Measurements from ENCODE around the gene NRARP. TPM values are rescaled to one million over a fixed set of nuclear protein-coding genes. Genes with fewer than 3 reads are reported as not detected.

The NRARP gene
- total and polyA plus RNA-seq, 8 donors, result 1.2 to 323 (median 3.5) TPM

DNA sequence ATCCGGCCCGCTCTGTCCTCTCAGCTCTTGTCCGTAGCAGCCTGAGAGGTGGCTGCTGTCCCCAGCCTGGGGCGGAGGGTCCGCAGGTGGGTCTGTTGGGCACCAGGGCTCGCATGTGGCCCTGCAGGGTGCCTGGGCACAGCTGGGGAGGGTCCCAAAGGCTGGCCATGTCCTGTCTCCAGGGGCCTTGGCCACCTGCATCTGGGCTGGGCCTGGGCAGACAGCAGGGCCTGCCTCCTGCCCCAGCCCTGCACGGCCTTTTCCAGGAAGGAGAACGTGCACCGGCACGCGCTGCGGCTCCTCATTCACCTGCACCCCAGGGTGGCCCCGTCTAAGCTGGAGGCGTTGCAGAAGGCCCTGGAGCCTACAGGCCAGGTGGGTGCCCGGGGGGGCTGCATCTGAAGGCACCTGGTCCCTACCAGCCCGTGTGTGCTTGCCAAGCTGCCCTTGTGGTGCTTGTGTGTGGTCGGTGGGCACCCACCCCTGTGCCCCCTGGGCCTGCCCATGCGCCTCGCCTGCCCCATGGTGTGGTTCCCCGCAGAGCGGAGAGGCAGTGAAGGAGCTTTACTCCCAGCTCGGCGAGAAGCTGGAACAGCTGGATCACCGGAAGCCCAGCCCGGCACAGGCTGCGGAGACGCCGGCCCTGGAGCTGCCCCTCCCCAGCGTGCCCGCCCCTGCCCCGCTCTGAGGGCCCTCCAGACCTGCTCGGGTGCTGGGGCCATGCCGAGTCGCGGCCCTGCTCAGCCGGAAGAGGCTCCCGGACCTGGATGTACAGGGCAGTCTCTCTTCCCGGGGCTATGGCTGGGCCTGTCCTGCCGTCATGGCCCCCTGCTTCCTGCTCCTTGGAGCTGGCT, 29.6 kb downstream of the NRARP start:
- H3K4me1 ChIP-seq, result peaks cover 62 to 98% (median 97%) of the 10 kb centered on the region in 4 donors
- no peaks in the 10 kb centered on the region for H3K9me3 ChIP-seq
- peaks cover 0 to 13% (median 0%) of the 10 kb centered on the region in 3 donors for H3K27me3 ChIP-seq
- H3K27ac ChIP-seq, result peak overlapping the region; percentile 43 to 95 (median 88)
- H3K36me3 ChIP-seq, result peaks cover 28 to 54% (median 46%) of the 10 kb centered on the region in 4 donors
- TF ChIP-seq EP300 (IDR thresholded peaks at IDR 0.05) (no peak), POLR2A (IDR thresholded peaks at IDR 0.05) (no peak), POLR2AphosphoS5 (IDR thresholded peaks at IDR 0.05) (no peak)
- TF ChIP-seq, protein P1, sequence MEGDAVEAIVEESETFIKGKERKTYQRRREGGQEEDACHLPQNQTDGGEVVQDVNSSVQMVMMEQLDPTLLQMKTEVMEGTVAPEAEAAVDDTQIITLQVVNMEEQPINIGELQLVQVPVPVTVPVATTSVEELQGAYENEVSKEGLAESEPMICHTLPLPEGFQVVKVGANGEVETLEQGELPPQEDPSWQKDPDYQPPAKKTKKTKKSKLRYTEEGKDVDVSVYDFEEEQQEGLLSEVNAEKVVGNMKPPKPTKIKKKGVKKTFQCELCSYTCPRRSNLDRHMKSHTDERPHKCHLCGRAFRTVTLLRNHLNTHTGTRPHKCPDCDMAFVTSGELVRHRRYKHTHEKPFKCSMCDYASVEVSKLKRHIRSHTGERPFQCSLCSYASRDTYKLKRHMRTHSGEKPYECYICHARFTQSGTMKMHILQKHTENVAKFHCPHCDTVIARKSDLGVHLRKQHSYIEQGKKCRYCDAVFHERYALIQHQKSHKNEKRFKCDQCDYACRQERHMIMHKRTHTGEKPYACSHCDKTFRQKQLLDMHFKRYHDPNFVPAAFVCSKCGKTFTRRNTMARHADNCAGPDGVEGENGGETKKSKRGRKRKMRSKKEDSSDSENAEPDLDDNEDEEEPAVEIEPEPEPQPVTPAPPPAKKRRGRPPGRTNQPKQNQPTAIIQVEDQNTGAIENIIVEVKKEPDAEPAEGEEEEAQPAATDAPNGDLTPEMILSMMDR (IDR thresholded peaks at IDR 0.05), result no peak
- DNase-seq, result peak in 1 of 2 donors; percentile 6
- 90 to 94% (median 91%) methylated on average over 23 to 39 of the region's 39 CpGs for WGBS, 5 donors
- intact Hi-C loops (cut with DNase I; ENCODE audit: low total_unique reads), result no loop called here
- H3K4me3 ChIP-seq, result no peak overlapping the region

DNA sequence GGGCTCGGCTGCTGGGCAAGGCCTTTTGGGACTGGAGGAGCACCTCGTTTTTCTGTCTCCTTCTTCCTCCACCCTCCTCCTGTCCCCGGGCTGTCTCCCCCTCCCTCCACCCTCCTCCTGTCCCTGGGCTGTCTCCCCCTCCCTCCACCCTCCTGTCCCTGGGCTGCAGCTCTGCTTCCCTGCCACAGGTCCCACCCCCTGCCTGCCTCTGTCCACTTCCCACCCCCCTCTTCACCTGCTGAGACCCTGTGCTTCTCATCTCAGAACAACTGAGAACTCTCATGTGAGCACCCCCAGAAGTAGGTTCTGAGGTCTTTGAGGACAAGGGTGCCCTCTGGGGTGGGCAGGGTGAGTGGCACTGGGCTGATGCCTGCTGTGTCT, 30.4 kb downstream of the NRARP start:
- peaks cover 54 to 96% (median 91%) of the 10 kb centered on the region in 4 donors for H3K4me1 ChIP-seq
- no peaks in the 10 kb centered on the region for H3K9me3 ChIP-seq
- peaks cover 36 to 62% (median 54%) of the 10 kb centered on the region in 4 donors for H3K36me3 ChIP-seq
- no peak for TF ChIP-seq POLR2AphosphoS5 (IDR thresholded peaks at IDR 0.05)
- TF ChIP-seq, protein P1 (IDR thresholded peaks at IDR 0.05), result no peak
- no peak for TF ChIP-seq POLR2A (IDR thresholded peaks at IDR 0.05)
- TF ChIP-seq EP300 (IDR thresholded peaks at IDR 0.05), result no peak
- no peak overlapping the region for H3K4me3 ChIP-seq
- H3K27ac ChIP-seq, result peak overlapping the region in 4 of 5 donors; percentile 37 to 95 (median 75)
- WGBS, 5 donors, result 14 to 42% (median 20%) methylated on average over 3 of the region's 3 CpGs
- intact Hi-C loops (cut with DNase I; ENCODE audit: low total_unique reads), result no loop called here
- peaks cover 0 to 5% (median 0%) of the 10 kb centered on the region in 3 donors for H3K27me3 ChIP-seq
- DNase-seq, result no peak

DNA sequence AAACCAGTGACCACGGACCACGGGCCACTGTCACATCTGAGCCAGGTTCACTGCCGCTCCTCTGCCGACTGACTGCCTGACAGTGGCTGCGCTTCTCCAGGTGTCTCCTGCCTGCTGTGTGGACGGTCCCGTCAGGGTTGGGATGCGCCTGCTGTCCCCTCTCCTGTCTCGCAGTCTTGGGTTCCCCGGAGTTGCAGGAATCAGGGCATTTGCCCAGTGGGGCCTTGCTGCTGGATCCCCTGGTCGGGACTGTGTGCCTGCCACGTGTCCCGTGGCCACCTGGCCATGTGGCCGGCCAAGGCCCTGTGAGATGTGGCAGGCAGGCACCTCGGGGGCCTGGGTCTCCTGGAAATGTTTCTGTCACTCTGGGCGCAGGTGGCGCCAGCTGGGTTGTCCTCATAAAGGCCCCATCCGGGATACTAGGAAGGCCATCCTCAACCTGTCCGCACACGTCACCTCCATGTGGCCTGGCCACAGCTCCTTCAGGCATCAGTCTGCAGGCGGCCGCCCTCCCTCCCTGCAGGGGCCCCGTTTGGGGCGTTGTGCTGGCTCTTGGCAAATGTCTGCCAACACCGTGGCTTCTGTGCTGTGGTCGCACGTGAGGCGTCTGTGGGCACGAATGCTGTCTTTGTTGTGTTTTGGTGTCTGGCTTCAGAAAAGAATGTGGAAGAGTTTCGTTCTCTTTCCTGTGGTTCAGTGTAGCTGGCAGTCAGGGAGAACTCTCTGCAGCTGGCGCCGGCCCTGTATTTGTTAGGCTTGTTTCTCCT, 31.0 kb downstream of the NRARP start:
- peak in 1 of 2 donors; percentile 20 for DNase-seq
- 67 to 79% (median 72%) methylated on average over 24 to 32 of the region's 32 CpGs for WGBS, 5 donors
- Histone ChIP-seq H3K27ac (peak overlapping the region in 4 of 5 donors; percentile 29 to 95 (median 62)), H3K9me3 (no peaks in the 10 kb centered on the region), H3K36me3 (peaks cover 41 to 68% (median 59%) of the 10 kb centered on the region in 4 donors), H3K4me1 (peaks cover 48 to 93% (median 91%) of the 10 kb centered on the region in 4 donors), H3K4me3 (no peak overlapping the region), H3K27me3 (no peaks in the 10 kb centered on the region)
- TF ChIP-seq POLR2AphosphoS5 (IDR thresholded peaks at IDR 0.05), result no peak
- TF ChIP-seq EP300 (IDR thresholded peaks at IDR 0.05), result no peak
- no peak for TF ChIP-seq POLR2A (IDR thresholded peaks at IDR 0.05)
- TF ChIP-seq, protein P1 (IDR thresholded peaks at IDR 0.05), result no peak
- intact Hi-C loops (cut with DNase I; ENCODE audit: low total_unique reads), result no loop called here

DNA sequence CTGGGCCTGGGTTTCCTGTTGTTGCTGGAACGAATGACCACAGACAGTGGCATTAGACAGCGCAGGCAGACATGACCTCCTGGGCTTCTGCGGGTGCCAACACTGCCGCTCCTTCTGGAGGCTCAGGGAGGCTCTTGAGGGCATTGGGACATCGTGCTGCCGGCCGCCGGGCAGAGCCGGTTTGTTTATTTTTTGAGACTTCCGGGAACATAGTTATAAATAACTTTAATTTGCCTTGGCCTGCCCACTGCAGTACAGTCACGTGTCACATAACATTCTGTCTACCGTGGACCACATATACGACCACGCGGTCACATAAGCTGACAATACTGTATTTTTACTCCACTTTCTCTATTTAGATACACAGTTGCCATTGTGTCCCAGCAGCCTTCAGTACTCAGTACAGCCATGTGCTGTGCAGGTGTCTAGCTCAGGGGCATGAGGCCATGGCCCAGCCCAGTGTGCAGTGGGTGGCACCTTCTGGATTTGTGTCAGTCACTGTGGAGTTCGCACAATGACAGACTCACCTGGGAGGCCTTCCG, 32.8 kb downstream of the NRARP start:
- intact Hi-C loops (cut with DNase I; ENCODE audit: low total_unique reads), result no loop called here
- peak overlapping the region; percentile 76 to 95 (median 81) for H3K27ac ChIP-seq

More for the DNA sequence above, 32.8 kb downstream of the NRARP start:
- Histone ChIP-seq H3K4me1 (peaks cover 33 to 81% (median 74%) of the 10 kb centered on the region in 4 donors), H3K36me3 (peaks cover 47 to 85% (median 77%) of the 10 kb centered on the region in 4 donors), H3K9me3 (no peaks in the 10 kb centered on the region), H3K27me3 (no peaks in the 10 kb centered on the region), H3K4me3 (peak overlapping the region in 1 of 4 donors; percentile 30)
- WGBS, 5 donors, result 12 to 30% (median 20%) methylated on average over 17 of the region's 17 CpGs
- peak; percentile 54 to 82 for DNase-seq
- TF ChIP-seq POLR2A (IDR thresholded peaks at IDR 0.05) (no peak), POLR2AphosphoS5 (IDR thresholded peaks at IDR 0.05) (peak; percentile 9 to 67 (median 53)), EP300 (IDR thresholded peaks at IDR 0.05) (no peak)
- TF ChIP-seq, protein P1 (IDR thresholded peaks at IDR 0.05), result no peak
